ENCODE results near the gene LRFN5. TPM values are rescaled to one million over a fixed set of nuclear protein-coding genes. Genes with fewer than 3 reads are reported as not detected.

LRFN5 gene
- total and polyA plus RNA-seq, 10 of the 15 experiments (the other 5 are each of a cell fraction or from before 2014, with no cell fraction given): 0.06 to 1.2 TPM; not detected in 8

GRCh38 chr14:41642789-41643188 lies 36.1 kb downstream of the LRFN5 start (continued):
- TF ChIP-seq PAX5 (IDR thresholded peaks at IDR 0.05; ENCODE audit: borderline replicate concordance, low read depth, low read length): no peak

GRCh38 chr14:41644606-41645005 lies 37.9 kb downstream of the LRFN5 start:
- H3K4me3 ChIP-seq: no peak overlapping the region
- H3K4me1 ChIP-seq (ENCODE audit: control insufficient read depth, insufficient read depth, low read length): no peaks in the 10 kb centered on the region
- SMC1A ChIA-PET (ENCODE audit: uncharacterized antibody, unreplicated experiment): interaction anchor here (1.0 kb wide), 1 partner anchor 22 kb away, joined by 3 read pairs; no protein-coding TSS in a partner anchor
- DNase-seq (ENCODE audit: low read depth, low spot score) (no peak), FAIRE-seq (no peak), ATAC-seq (no peak)
- H2AFZ ChIP-seq (ENCODE audit: control insufficient read depth, low read depth, low read length): no peak overlapping the region
- BruUV-seq (replicated peaks): no TSS peak
- 46% methylated on average over 1 of the region's 1 CpG for WGBS (ENCODE audit: insufficient coverage, insufficient replicate concordance, low lambda C conversion rate, missing lambda C conversion rate)
- H4K20me1 ChIP-seq (ENCODE audit: control insufficient read depth, insufficient read depth): no peaks in the 10 kb centered on the region
- RAD21 ChIA-PET (ENCODE audit: unreplicated experiment): no interaction called here
- H3K9me3 ChIP-seq (replicated peaks; ENCODE audit: control insufficient read depth, insufficient read depth, low read length): no peaks in the 10 kb centered on the region
- intact Hi-C loops (cut with micrococcal nuclease; ENCODE audit: unreplicated experiment): no loop called here
- no peaks in the 10 kb centered on the region for H3K79me2 ChIP-seq (ENCODE audit: control insufficient read depth, insufficient read depth, low read length)
- POLR2A ChIA-PET: no interaction called here
- no peaks in the 10 kb centered on the region for H3K27me3 ChIP-seq (replicated peaks in 1 of 2; ENCODE audit: control insufficient read depth in 2 of 2, insufficient read depth in 2 of 2, low read length in 1 of 2)
- no peak overlapping the region for H3K9ac ChIP-seq (ENCODE audit: control insufficient read depth, insufficient read depth, low read length)
- CTCF ChIA-PET: no interaction called here
- no peaks in the 10 kb centered on the region for H3K36me3 ChIP-seq (ENCODE audit: control insufficient read depth in 2 of 2, insufficient read depth in 2 of 2, low read length in 1 of 2)
- TF ChIP-seq TCF3 (IDR thresholded peaks at IDR 0.05; ENCODE audit: borderline replicate concordance, insufficient read depth, low read depth, low read length) (no peak), PRDM15 (CRISPR knock-in tag; IDR thresholded peaks at IDR 0.05) (no peak)
- H3K27ac ChIP-seq (ENCODE audit: control insufficient read depth, insufficient read depth): no peak overlapping the region
- H3K4me2 ChIP-seq (ENCODE audit: control insufficient read depth, insufficient read depth): no peak overlapping the region
- in situ Hi-C loops (cut with MboI): no loop called here

All from GM12878 (cell line).